Sigmoid colon (tissue), 7 donors: ENCODE measurements around the gene UBE2H. TPM values are rescaled to one million over a fixed set of nuclear protein-coding genes. Genes with fewer than 3 reads are reported as not detected.

Experiments used
- DNase-seq: peaks from one replicate; pipeline ENCODE4 v3.0.0-alpha.2; 2019
- H3K27ac ChIP-seq, 4 donors: fragments of 200-600 bp; sonication (generic); one replicate each; pipeline ENCODE4 v1.5.1; 2016 to 2019; ENCODE audit warnings: mild to moderate bottlenecking in 1 of 4
- H3K27me3 ChIP-seq, 3 donors: fragments of 200-600 bp; sonication (generic); one replicate each; pipeline ENCODE4 v1.5.1; 2019; ENCODE audit warnings: mild to moderate bottlenecking in 1 of 3
- H3K36me3 ChIP-seq, 4 donors: fragments of 200-600 bp; sonication (generic); one replicate each; pipeline ENCODE4 v1.5.1; 2016 to 2019
- H3K4me1 ChIP-seq, 4 donors: fragments of 200-600 bp; sonication (generic); one replicate each; pipeline ENCODE4 v1.5.1; 2017 to 2019
- H3K4me3 ChIP-seq, 4 donors: fragments of 200-600 bp; sonication (generic); one replicate each; pipeline ENCODE4 v1.5.1; 2017 to 2019; ENCODE audit warnings: mild to moderate bottlenecking in 2 of 4, moderate library complexity in 1 of 4
- H3K9me3 ChIP-seq, 4 donors: fragments of 200-600 bp in 3 of 4; sonication (generic) in 3 of 4; one replicate each; pipeline versions ENCODE4 v1.5.1 to v1.6.1; 2013 to 2019
- CTCF ChIP-seq, 4 experiments: fragments of 450-650 bp in 3 of 4; fragments of 200-600 bp in 1 of 4; IDR thresholded peaks; one replicate each; pipeline ENCODE4 v1.5.1; 2016 to 2019; ENCODE audit warnings: antibody characterized with exemption in 4 of 4, mild to moderate bottlenecking in 3 of 4, moderate library complexity in 2 of 4
- EP300 ChIP-seq, 4 donors: sonication (generic); formaldehyde crosslinking; IDR thresholded peaks; one replicate each; pipeline ENCODE4 v1.6.1; 2017; ENCODE audit warnings: antibody characterized with exemption in 4 of 4
- POLR2A ChIP-seq, 2 donors: fragments of 450-650 bp; IDR thresholded peaks; one replicate each; pipeline ENCODE4 v1.6.1; 2016; ENCODE audit warnings: antibody characterized with exemption in 2 of 2, mild to moderate bottlenecking in 2 of 2, moderate library complexity in 2 of 2
- POLR2AphosphoS5 ChIP-seq, 4 donors: sonication (generic); formaldehyde crosslinking; IDR thresholded peaks; one replicate each; pipeline ENCODE4 v1.6.1; 2017; ENCODE audit warnings: antibody characterized with exemption in 4 of 4
- WGBS, 2 donors: extraction: QIAGEN DNeasy Blood & Tissue Kit; methylation state at CpG; one replicate each; pipeline ENCODE4 v1.1.7; 2013; 5-methylcytosine and 5-hydroxymethylcytosine counted together
- intact Hi-C: fragments of 100-400 bp; cut with DNase I; formaldehyde crosslinking; loops from one replicate; pipeline ENCODE4 v1.15.1; 2023
- polyA plus RNA-seq, 3 donors: library from polyadenylated mRNA; stranded (reverse); fragments of 200-250 nt; gene quantifications; one replicate each; pipeline ENCODE4 v1.2.3, GENCODE V29; 2013
- total RNA-seq, 4 donors: library from RNA; depleted of rRNA; stranded (reverse); fragments of >200 nt; gene quantifications; one replicate each; pipeline ENCODE4 v1.1.0, GENCODE V29; 2016
- donor health status: healthy with polysubstance abuse.
- donor health status: Bipolar disorder and iron deficiency.
- donor health status: healthy.

UBE2H gene
- total and polyA plus RNA-seq, 7 donors = 20.4 to 99.7 (median 68.8) TPM

GRCh38 chr7:129845178-129845971 is 107.4 kb downstream of the UBE2H start:
- TF ChIP-seq POLR2A (IDR thresholded peaks at IDR 0.05) (no peak), EP300 (IDR thresholded peaks at IDR 0.05) (no peak), CTCF (IDR thresholded peaks at IDR 0.05) (no peak), POLR2AphosphoS5 (IDR thresholded peaks at IDR 0.05) (no peak)
- Histone ChIP-seq H3K27me3 (no peaks in the 10 kb centered on the region), H3K9me3 (no peaks in the 10 kb centered on the region), H3K4me1 (peaks cover 0 to 46% (median 36%) of the 10 kb centered on the region in 4 donors), H3K36me3 (no peaks in the 10 kb centered on the region), H3K4me3 (no peak overlapping the region), H3K27ac (peak overlapping the region in 1 of 4 donors; percentile 47)
- 79 to 83% methylated on average over 3 of the region's 3 CpGs for WGBS, 2 donors
- intact Hi-C loops = no loop called here
- DNase-seq = no peak

GRCh38 chr7:129843978-129844840 is 108.6 kb downstream of the UBE2H start:
- 70 to 81% methylated on average over 7 of the region's 7 CpGs for WGBS, 2 donors
- Histone ChIP-seq H3K27ac (peak overlapping the region in 1 of 4 donors; percentile 47), H3K4me3 (no peak overlapping the region), H3K36me3 (no peaks in the 10 kb centered on the region), H3K9me3 (no peaks in the 10 kb centered on the region), H3K27me3 (no peaks in the 10 kb centered on the region), H3K4me1 (peaks cover 0 to 52% (median 39%) of the 10 kb centered on the region in 4 donors)
- TF ChIP-seq POLR2AphosphoS5 (IDR thresholded peaks at IDR 0.05) (no peak), EP300 (IDR thresholded peaks at IDR 0.05) (no peak), CTCF (IDR thresholded peaks at IDR 0.05) (no peak), POLR2A (IDR thresholded peaks at IDR 0.05) (no peak)
- intact Hi-C loops = no loop called here
- DNase-seq = no peak

- Histone ChIP-seq H3K27ac (peak overlapping the region in 1 of 4 donors; percentile 47), H3K4me3 (no peak overlapping the region), H3K4me1 (peaks cover 0 to 52% (median 39%) of the 10 kb centered on the region in 4 donors), H3K27me3 (no peaks in the 10 kb centered on the region), H3K36me3 (peaks cover 0 to 7% (median 0%) of the 10 kb centered on the region in 4 donors), H3K9me3 (no peaks in the 10 kb centered on the region)
- DNase-seq = no peak
- WGBS, 2 donors = 89 to 93% methylated on average over 12 of the region's 12 CpGs
- TF ChIP-seq POLR2A (IDR thresholded peaks at IDR 0.05) (no peak), EP300 (IDR thresholded peaks at IDR 0.05) (no peak), CTCF (IDR thresholded peaks at IDR 0.05) (no peak), POLR2AphosphoS5 (IDR thresholded peaks at IDR 0.05) (no peak)
- intact Hi-C loops = no loop called here
Observed at GRCh38 chr7:129843365-129843898, 109.3 kb downstream of the UBE2H start.

GRCh38 chr7:129841465-129841864 is 111.3 kb downstream of the UBE2H start:
- no peak overlapping the region for H3K4me3 ChIP-seq
- H3K9me3 ChIP-seq = no peaks in the 10 kb centered on the region
- TF ChIP-seq POLR2A (IDR thresholded peaks at IDR 0.05) (no peak), POLR2AphosphoS5 (IDR thresholded peaks at IDR 0.05) (no peak), EP300 (IDR thresholded peaks at IDR 0.05) (no peak), CTCF (IDR thresholded peaks at IDR 0.05) (no peak)
- no peak for DNase-seq
- peaks cover 0 to 24% (median 2%) of the 10 kb centered on the region in 4 donors for H3K36me3 ChIP-seq
- peak overlapping the region in 2 of 4 donors; percentile 43 to 50 for H3K27ac ChIP-seq
- WGBS, 2 donors = 87 to 93% methylated on average over 3 of the region's 3 CpGs
- peaks cover 0 to 52% (median 36%) of the 10 kb centered on the region in 4 donors for H3K4me1 ChIP-seq
- no peaks in the 10 kb centered on the region for H3K27me3 ChIP-seq
- intact Hi-C loops = no loop called here
